ENCODE measurements around the gene ADAMTS2.

The ADAMTS2 gene

DNA sequence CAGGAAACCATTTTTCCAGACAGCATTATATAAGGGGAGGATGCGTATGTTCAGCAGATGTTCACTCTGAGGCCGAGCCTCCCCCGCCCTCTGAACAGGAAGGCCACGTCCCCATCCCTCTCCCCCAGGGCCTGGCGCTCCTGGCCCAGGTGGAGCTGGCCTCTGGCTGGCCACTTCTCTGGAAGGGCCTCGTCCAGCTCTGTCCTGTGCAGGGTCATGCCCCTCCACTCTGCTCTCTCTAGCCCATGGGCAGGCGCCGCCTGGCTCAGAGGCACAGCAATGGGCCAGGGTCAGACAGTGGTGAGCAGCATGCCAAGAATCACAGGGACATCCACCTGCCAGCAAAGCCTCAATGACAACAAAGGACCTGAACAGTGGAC lies 34.2 kb downstream of the ADAMTS2 start:
- no peak for DNase-seq (ENCODE audit: low read depth)

DNA sequence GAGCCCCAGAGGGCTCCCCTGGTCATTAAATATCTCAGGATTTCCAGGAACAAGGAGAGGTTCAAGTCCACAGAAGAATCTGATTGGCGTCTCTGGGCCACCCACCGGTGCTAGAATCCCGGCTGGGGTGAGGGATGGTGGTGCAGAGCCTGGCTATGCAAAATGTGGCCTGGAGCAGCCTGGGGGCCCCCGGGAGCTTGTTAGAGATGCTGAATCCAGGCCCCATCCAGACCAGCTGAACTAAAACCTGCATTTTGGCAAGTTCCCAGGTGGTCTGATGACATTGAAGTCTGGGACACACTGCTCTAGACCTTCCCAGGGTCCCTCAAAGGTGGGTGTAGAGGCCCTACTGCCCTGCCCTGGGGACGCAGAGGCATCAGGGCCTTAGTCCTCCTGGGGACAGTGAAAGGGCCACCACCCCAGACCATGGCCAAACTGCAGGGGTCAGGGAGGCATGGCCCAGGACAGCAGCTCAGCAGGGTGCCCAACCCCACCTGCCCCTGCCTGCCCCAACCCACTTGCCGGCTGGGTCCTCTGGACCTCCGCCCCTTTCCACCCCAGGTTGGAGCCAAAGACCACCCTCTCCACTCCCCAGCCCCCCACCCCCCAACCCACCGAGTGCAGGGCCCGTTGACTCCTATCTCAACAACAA lies 34.7 kb downstream of the ADAMTS2 start:
- no peak for DNase-seq (ENCODE audit: low read depth)

DNA sequence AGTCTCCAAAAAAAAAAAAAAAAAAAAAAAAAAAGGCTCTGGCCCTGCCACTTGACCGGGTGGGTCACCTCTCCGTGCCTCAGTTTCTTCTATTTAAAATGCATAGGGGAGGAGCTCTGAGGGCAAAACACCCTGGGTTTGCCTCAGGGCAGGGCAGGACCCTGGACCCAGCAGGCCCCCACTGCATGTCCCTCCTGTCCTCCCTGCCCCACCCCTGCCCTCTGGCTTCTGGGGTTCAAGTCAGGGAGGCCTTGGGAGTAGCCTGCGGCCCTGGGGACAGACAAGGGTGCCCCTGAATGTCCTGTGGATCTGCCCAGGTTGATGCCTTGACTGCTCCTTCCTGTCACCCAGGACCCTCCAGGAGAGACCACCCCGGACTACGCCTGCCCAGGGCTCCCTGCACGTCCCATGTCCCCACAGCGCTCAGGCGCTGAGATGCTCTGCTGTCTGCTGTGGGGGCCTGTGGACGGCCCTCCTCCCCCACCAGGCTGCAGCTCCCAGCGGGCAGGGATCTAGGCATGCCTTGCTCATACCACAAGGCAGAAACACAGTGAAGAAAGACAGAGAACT lies 35.4 kb downstream of the ADAMTS2 start:
- DNase-seq (ENCODE audit: low read depth): no peak

DNA sequence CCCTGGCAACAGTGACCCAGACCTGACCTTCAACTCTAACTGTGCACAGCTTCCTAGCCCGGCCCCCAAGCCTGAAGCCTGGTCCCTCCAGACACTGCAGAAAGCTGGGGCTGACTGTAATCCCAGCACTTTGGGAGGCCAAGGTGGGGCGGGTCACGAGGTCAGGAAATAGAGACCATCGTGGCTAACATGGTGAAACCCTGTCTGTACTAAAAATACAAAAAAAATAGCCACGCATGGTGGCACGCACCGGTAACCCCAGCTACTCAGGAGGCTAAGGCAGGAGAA lies 35.9 kb downstream of the ADAMTS2 start:
- no peak for DNase-seq (ENCODE audit: low read depth)

DNA sequence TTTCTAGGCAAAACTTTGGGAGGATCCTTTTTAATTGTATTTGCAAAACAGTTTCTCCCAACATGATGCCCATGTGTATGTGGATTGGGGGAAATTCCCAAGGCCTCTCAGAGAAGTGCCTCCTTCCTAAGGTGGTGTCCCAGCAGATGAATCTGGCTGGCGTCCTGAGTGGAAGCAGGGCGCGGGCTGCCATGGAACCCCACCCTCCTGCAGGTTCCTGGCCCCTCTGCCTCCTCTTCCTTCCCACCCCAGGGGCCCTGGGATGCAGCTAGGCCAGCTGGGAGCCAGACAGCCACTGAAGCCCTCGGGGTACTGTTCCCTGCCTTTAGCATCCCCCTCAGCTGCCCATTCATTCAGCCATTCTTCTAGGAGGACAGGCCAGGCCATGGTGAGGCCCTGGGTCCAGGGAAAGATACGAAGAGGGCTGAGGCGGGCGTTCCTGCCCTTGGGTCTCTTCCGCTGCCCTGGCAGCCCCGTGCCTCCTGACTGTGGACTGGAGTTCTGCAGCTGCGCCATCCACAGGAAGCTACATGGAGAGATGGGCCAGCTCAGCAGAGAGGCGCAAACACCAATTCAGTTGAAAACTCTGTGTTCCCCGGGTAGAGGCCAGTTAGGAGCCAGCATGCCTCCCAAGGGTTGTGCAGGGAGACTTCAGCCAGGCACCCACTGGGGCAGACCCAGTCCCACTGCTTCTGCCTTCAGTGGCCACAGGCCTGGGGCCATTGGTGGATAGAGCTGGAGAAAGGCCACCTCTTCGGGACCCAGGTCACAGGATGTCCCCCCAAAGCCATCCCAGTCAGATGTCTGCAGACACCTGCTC lies 36.5 kb downstream of the ADAMTS2 start:
- DNase-seq (ENCODE audit: low read depth): no peak

DNA sequence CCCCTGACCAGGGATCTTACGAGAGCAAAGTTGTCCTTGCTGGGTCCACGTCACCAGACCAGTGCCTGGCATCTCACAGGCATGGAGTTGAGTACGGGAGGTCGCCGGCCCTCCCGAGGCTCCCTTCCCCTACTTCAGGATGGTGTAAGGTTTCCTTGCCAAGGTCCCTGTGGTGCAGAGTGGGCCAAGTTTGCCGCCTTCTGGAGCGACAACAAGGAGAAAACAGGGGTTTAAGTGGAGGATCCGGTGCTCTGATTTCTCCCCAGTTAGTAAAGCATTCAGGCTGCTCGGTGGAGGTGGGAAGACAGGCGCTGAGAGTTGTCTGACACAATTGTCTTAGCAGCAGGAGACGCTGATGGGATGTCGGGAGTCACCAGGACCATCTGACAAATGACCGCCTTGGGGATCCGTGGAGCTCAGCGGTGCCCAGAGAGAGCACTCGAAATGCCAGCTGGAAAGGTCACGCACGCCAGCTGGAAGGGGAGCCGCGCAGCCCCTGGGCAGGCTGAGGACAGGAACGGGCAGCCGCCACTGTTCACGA lies 37.3 kb downstream of the ADAMTS2 start:
- DNase-seq (ENCODE audit: low read depth): no peak

DNA sequence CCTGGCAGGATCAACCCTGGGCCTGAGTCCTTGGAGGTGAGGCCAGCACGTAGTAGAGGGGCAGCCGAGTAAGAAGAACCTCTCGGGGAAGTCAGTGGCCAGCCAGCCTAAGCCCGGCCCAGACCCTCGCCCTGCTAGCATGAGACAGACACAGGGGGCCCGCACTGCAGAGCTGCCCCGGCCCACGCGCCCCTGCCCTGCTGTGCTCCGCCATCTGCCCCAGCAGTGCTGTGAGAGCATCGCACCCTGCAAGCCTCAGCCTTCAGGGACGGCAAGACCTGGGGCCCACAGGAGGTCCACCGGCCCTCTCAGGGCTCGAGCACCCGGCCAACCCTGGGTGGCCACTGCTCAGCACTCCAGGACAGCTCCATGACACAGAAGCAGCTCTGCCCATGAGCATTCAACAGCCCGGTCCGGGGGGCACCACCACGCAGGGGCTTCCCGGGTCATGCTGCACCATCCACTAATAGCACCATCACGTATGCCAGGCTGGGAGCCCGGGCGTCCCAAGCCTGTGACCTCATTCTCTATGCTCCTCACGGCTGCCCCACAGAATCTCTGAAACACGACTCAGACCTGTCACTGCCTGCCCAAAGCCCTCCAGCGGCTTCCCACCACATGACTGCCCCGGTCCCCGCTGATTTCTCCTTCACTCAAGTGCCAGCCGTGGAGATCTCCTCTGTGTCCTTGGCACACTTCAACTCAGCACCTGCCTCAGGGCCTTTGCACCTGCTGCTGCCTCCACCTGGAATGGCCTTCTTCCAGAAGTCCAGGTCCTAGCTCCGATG lies 38.1 kb downstream of the ADAMTS2 start:
- no peak for DNase-seq (ENCODE audit: low read depth)

DNA sequence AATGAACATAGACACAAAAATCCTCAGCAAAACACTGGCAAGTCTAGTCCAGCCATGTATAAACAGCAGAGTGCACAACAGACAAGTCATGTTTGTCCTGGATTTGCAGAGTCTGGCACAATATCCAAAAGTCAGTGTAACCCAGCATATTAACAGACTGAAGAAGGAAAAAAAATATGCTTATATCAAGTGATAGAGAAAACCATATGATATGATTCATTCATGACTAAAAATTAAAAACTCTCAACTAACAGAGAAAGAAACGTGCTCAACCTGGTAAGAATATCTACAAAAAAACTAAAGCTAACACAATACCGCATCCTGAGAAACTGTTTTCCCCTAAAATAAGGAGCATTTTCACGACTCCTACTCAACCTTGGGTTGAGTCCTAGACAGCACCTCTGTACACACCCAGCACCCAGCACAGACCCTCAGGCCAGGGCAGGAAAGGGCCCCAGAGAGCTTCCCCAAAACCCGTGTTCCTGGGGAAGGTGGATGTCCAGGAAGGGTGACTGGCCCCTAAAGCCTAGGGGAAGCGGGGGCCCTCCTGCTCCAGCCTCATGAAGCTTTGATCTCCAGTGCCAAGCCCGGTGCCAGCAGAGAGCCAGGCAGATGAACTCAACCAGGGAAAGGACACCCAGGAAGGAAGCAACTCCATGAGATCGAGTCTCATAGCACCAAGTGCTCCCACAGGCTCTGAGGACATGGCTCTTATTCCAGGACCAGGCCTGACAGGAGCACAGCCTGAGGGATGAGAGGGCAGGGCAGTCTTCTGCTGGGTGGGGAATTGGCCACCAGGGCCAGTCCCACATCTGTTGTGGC lies 38.9 kb downstream of the ADAMTS2 start:
- no peak for DNase-seq (ENCODE audit: low read depth)

DNA sequence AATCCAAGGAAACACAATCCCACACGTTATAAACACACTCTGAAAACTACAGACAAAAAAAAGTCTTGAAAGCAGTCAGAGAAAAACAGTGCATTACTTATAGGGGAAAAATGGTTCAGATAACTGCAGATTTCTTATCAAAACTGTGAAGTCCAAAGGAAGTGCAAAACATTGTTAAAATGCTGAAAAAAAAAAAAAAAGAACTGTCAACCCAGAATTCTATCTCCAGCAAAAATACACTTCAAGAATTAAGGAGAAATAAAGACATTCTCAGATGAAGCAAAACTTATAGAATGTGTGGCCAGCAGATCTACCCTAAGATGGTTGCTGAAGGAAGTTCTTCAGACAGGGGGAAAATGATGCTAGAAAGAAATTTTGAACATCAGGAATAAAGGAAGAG lies 40.4 kb downstream of the ADAMTS2 start:
- no peak for DNase-seq (ENCODE audit: low read depth)

DNA sequence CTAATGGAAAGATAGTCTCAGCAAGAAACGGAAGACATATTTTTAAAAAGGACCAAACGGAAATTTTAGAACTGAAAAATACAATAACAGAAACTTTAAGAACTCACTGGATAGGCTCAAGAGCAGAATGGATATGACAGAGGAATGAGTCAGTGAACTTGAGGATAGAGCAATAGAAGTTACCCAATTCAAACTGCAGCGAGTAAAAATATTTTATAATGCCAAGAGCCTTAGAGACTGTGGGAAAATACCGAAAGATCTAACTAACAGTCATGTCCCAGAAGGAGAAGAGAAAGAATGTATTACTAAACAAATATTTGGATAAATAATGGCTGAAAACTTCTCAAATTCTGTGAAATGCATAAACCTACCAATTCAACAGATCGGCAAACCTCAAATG lies 40.8 kb downstream of the ADAMTS2 start:
- no peak for DNase-seq (ENCODE audit: low read depth)

DNA sequence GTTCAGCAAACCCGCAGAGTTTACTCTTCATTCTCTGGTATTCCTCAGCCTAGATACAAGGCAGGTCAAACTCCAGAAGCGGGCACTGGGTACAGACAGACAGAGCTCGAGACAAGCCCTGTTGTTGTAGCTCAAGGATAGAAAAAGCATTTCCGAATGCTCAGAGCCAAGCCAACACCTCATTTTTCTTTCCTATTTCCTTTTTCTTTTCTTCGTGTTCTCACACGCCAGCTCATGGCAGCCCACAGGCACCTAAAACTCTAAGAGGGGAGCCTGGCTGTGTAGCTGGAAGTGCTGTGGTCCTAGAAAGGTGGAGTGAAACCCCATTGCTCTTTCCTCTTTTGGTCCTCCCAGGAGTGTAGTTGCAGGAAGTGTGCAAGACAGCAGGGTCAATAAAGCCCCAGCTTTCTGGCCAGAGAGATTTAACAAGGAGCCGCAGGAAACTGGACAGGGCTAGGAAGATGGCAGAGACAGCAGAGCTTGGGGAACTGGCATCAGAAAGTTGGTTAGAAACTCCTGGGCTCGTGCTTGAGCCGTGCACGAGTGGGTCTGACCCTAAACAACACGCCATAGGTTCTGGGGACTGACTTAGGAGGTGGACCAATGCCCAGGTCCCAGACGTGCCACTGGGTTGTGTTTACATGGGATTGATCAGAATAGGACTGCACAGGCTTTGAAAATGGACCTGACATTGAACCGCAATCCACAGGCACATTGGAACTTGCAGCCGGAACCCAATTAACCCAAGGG lies 41.6 kb downstream of the ADAMTS2 start:
- DNase-seq (ENCODE audit: low read depth): no peak

DNA sequence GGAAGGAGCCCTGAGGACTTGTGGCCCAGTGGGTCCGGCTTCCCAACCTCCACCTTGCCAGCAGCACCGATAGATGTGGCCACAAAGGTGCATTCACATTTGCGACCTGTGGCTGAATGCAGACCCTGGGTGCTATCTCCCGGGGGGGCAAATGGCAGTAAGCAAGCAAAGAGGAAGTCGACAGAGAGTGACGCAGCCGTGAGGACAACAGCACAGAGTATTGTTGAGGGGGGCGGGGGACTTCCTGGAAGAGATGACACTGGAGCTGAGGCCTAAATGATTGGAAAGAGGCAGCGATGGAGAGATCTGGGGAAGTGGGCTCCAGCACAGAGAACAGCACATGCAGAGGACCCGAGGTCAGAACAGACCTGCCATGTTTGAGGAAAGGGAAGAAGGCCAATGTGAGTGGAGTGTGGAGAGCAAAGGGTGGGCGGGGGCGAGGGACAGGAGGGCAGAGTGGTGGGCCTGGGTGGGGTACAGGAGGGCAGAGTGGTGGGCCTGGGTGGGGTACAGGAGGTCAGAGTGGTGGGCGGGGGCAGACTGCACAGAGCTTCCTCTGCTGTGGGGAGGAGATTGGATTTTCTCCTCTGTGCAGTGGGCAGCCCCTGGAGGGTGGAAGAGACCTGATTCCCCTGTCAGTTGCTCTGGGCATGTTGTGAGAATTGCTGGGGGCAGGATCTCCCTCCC lies 42.6 kb downstream of the ADAMTS2 start:
- no peak for DNase-seq (ENCODE audit: low read depth)

DNA sequence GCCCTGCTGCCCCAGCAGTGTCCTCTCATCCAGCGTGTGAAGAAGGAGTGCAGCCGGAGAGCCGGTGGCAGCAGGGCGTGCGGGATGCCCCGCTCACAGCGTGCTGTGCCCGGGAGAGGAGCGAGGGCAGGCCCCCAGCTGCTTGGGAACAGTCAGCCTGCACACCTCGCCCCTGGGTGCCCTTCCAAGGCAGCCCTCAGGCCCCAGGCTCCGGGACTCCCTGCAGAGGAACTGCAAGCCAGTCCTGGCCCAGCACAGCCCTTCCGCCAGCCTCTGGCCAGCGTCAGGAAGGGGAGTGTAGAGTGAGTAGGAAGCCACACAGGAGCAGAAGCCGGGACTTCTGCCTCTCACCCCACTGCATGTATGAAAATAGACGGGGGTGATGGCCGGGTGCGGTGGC lies 43.5 kb downstream of the ADAMTS2 start:
- no peak for DNase-seq (ENCODE audit: low read depth)

DNA sequence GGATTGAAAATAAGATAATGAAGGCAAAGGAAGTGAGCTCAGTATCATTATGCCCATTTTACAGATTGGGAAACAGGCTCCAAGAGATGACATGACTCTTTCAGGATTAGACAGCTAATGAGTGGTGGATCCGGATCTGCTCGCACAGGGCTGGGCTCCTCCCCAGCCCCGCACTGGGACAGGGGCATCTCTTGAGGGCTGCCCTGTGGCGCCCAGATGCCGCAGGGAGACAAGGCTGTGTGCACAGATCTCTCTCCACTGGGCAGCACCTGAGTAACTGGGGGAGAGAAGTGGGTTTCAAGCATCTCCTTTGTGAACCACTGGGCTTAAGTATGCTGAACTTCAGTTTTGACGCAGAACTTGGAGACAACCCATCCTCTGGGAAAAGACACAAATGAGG lies 43.9 kb downstream of the ADAMTS2 start:
- DNase-seq (ENCODE audit: low read depth): no peak

DNA sequence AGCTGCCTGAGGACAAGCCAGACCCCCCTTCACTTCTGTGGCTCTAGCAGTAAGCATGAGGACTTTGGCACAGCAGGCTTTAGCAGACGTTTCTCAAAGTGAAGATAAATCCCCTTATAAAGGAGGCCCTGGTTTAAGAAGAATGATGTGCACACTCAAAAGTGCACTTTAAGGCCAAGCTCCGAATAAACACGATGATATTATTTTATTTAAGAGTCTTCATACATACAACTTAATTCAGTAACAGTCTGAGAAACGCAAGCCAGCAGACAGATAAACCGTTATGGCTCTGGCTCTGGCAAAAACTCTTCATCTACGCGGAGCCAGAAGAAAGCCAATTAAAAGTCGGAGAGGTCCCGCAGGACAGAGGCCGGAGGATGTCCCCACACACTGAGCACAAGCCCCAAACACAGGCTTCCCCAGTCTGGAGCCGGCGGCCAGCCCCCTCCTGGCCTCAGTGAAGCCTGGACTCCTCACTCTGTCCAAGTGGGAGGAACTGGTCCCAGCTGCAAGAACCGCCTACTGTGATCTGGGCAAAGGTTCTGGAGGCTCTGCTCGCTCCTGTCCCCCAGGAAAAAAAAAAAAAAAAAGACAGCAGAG lies 44.6 kb downstream of the ADAMTS2 start:
- no peak for DNase-seq (ENCODE audit: low read depth)

DNA sequence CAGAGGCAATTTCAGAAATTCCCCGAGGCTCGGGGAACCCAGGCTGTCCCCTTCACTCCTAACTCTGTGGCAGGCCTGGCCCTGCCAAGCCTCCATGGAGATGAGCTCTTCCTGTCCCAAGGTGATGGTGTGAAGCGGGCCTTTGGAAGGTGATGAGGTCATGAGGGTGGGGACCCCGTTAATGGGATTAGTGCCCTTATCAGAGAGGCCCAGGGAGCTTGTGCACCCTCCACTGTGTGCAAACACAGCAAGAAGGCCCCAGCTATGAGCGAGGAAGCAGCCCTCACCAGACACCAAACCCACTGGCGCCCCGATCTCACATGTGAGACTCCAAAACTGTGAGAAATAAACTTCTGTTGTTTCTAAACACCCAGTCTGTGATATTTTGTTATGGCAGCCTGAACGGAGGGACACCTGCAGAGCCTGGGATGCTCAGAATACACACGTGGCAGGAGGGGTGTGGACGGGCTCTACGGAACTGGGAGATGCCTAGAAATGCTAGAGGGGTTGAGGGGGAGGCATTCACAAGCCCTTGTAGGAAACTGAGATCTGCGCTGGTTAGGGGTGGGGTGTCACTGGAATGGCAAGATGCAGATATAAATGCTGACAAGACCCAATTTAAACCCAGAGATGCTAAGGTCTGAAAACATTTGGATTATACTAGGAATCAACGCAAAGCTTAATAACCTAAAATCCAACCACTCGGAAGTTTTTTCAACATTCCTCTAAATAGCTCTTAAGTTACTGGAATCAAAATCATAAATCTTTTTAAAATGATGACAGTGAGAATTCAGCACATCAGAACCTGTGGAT lies 46.9 kb downstream of the ADAMTS2 start:
- no peak for DNase-seq (ENCODE audit: low read depth)

DNA sequence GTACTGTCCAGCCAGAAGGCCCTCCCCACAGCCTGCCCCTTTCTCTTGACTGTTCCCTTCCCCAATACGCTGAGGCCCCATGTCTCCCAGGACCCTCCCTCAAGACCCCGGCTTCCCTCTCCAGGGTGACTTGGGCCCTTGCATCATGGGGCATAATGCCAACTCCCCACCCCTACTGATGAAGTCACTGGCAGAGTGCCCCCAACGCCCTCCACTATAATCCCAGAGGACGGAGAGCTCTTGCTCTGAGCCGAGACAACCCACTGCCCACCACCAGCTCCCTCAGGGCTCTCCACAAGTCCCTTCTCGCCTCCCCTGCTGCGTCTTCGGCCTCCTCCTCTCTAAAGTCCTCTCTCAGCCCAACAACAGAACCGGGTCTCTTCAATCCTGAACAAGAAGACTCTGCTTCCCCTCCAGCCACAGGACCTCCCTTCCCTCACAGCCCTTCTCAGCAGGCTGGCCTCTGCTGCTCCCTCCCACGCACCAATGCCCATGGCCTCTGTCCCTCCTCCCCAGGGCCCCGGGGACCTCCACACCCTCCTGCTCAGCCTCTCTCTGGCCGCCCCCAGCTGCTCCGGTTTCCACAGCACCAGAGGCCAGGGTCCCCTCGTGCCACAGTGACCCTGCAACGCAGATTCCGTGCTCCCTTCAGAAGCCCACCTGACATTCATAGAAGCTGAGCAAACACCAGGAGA lies 47.6 kb downstream of the ADAMTS2 start:
- no peak for DNase-seq (ENCODE audit: low read depth)

DNA sequence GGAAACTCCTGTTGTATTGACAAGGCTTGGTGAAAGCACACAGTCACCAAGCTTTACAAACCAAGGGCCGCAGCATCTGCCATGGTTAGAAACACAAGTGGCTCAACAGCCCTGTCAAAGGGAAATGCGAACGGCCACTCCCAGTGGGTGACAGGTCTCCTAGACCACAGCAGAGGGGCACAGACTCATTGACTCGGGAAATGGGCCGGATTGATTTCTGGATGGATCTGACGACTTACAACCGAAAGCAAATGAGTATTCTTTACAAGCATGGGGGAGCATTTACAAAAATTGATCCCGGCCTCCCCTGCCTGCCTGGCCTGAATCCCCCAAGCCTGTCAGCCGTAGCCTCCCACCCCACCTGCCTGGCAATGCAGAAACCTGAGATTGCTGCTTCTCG lies 48.2 kb downstream of the ADAMTS2 start:
- no peak for DNase-seq (ENCODE audit: low read depth)

Data from T-helper 22 cell (primary cell).